IMR-90 (cell line): Measurements from ENCODE around the gene POLR2I. TPM values are rescaled to one million over a fixed set of nuclear protein-coding genes. Genes with fewer than 3 reads are reported as not detected.

Source experiments
- ATAC-seq: fragments of 200-7000 bp; cut with Tn5 transposase; 2 replicates; pipeline ENCODE4 v1.9.1; 2020; ENCODE audit warnings: low read depth, mild to moderate bottlenecking, moderate library complexity
- BruUV-seq: library from RNA; stranded (reverse); fragments of 400-500 nt; replicated peaks from 2 replicates; lab custom pipeline; 2021; lab: Mats Ljungman, UMichigan
- CTCF ChIA-PET: fragments of 300-600 bp; formaldehyde crosslinking; extraction: SDS; loops from one replicate; lab custom pipeline; 2021; ENCODE audit warnings: antibody characterized with exemption; lab: Yijun Ruan, JAX
- POLR2A ChIA-PET: fragments of 300-600 bp; sonication (Branson Sonifier 250); formaldehyde crosslinking; loops from one replicate; lab custom pipeline; 2022; ENCODE audit warnings: antibody characterized with exemption; ENCODE audit not compliant: unreplicated experiment; lab: Charles Lee
- DNase-seq: peaks from one replicate; pipeline ENCODE4 v3.0.0; 2013
- H2AFZ ChIP-seq: replicated peaks from 2 replicates; pipeline ENCODE3; 2013; ENCODE audit warnings: low read length, mild to moderate bottlenecking; ENCODE audit not compliant: poor library complexity
- H2AK5ac ChIP-seq: 2 replicates; pipeline ENCODE4 v1.6.1; 2013; ENCODE audit warnings: low read depth, low read length, inconsistent platforms
- H2AK9ac ChIP-seq: replicated peaks from 2 replicates; pipeline ENCODE3; 2013; ENCODE audit warnings: mild to moderate bottlenecking, low read depth, low read length, moderate library complexity; ENCODE audit not compliant: poor library complexity
- H2BK120ac ChIP-seq: 2 replicates; pipeline ENCODE4 v1.6.1; 2013; ENCODE audit warnings: low read depth, low read length, inconsistent platforms
- H2BK15ac ChIP-seq: 3 replicates; pipeline ENCODE4 v1.6.1; 2013; ENCODE audit warnings: low read depth, low read length, inconsistent platforms
- H2BK20ac ChIP-seq: 2 replicates; pipeline ENCODE4 v1.6.1; 2013; ENCODE audit warnings: low read depth, mild to moderate bottlenecking, inconsistent platforms, low read length, moderate library complexity
- H2BK5ac ChIP-seq: 2 replicates; pipeline ENCODE4 v1.6.1; 2013; ENCODE audit warnings: mild to moderate bottlenecking, low read depth, low read length, inconsistent platforms; ENCODE audit not compliant: poor library complexity, severe bottlenecking
- H3K14ac ChIP-seq: replicated peaks from 2 replicates; pipeline ENCODE4 v1.6.1; 2013; ENCODE audit warnings: low read depth, low read length, inconsistent platforms
- H3K18ac ChIP-seq: 2 replicates; pipeline ENCODE4 v1.6.1; 2013; ENCODE audit warnings: low read depth, low read length, control low read depth
- H3K23ac ChIP-seq: 2 replicates; pipeline ENCODE4 v1.6.1; 2013; ENCODE audit warnings: low read depth, low read length, inconsistent platforms
- H3K27ac ChIP-seq: 2 replicates; pipeline ENCODE4 v1.5.1; 2013; ENCODE audit warnings: mild to moderate bottlenecking, control low read depth, low read length; ENCODE audit not compliant: insufficient read depth
- H3K27me3 ChIP-seq: 2 replicates; pipeline ENCODE4 v1.6.1; 2013; ENCODE audit warnings: low read length; ENCODE audit not compliant: control insufficient read depth, insufficient read depth
- H3K36me3 ChIP-seq: 2 replicates; pipeline ENCODE4 v1.6.1; 2013; ENCODE audit warnings: low read length, mixed read lengths; ENCODE audit not compliant: control insufficient read depth, insufficient read depth
- H3K4ac ChIP-seq: 2 replicates; pipeline ENCODE4 v1.6.1; 2013; ENCODE audit warnings: low read depth, low read length, inconsistent platforms
- H3K4me1 ChIP-seq: 2 replicates; pipeline ENCODE4 v1.6.1; 2013; ENCODE audit warnings: low read length, mixed read lengths; ENCODE audit not compliant: control insufficient read depth, insufficient read depth
- H3K4me2 ChIP-seq: 2 replicates; pipeline ENCODE4 v1.6.1; 2013; ENCODE audit warnings: low read depth, mild to moderate bottlenecking, control low read depth, low read length, moderate library complexity
- H3K4me3 ChIP-seq: 2 replicates; pipeline ENCODE4 v1.5.1; 2013; ENCODE audit warnings: low read depth, mild to moderate bottlenecking, control low read depth, low read length, moderate library complexity; ENCODE audit not compliant: insufficient read depth
- H3K56ac ChIP-seq: 2 replicates; pipeline ENCODE4 v1.6.1; 2013; ENCODE audit warnings: low read length, inconsistent platforms; ENCODE audit not compliant: insufficient read depth; ENCODE audit errors: extremely low read depth
- H3K79me1 ChIP-seq, 2 experiments: 2 replicates each; pipeline ENCODE4 v1.6.1; 2013; ENCODE audit warnings: low read length in 2 of 2, inconsistent platforms in 1 of 2, low read depth in 1 of 2
- H3K9ac ChIP-seq: 2 replicates; pipeline ENCODE4 v1.6.1; 2013; ENCODE audit warnings: low read depth, low read length, control low read depth
- H3K9me1 ChIP-seq: 2 replicates; pipeline ENCODE4 v1.6.1; 2013; ENCODE audit warnings: low read length, inconsistent platforms; ENCODE audit not compliant: insufficient read depth
- H3K9me3 ChIP-seq: 2 replicates; pipeline ENCODE4 v1.6.1; 2013; ENCODE audit warnings: low read length; ENCODE audit not compliant: control insufficient read depth, insufficient read depth
- H4K20me1 ChIP-seq: 2 replicates; pipeline ENCODE4 v1.6.1; 2013; ENCODE audit warnings: low read length, inconsistent platforms; ENCODE audit not compliant: insufficient read depth
- H4K5ac ChIP-seq: 2 replicates; pipeline ENCODE4 v1.6.1; 2013; ENCODE audit warnings: mild to moderate bottlenecking, low read depth, low read length, control low read depth
- H4K8ac ChIP-seq, 2 experiments: 2 replicates each; pipeline ENCODE4 v1.6.1; 2013; ENCODE audit warnings: low read depth in 2 of 2, low read length in 2 of 2, control low read depth in 1 of 2, inconsistent platforms in 1 of 2
- H4K91ac ChIP-seq: 2 replicates; pipeline ENCODE4 v1.6.1; 2013; ENCODE audit warnings: low read depth, low read length, inconsistent platforms; ENCODE audit not compliant: insufficient read depth
- BHLHE40 ChIP-seq: fragments of 150-350 bp; IDR thresholded peaks from 2 replicates; pipeline ENCODE4 v1.6.1; 2016; ENCODE audit warnings: mild to moderate bottlenecking, low read depth, low read length
- CHD1 ChIP-seq: IDR thresholded peaks from 2 replicates; pipeline ENCODE4 v1.6.1; 2012; ENCODE audit warnings: low read depth, low read length, improper control_type of control experiment
- FOS ChIP-seq: fragments of 150-350 bp; IDR thresholded peaks from 2 replicates; pipeline ENCODE4 v1.6.1; 2016; ENCODE audit warnings: low read depth, low read length
- MAFK ChIP-seq: IDR thresholded peaks from 2 replicates; pipeline ENCODE4 v1.6.1; 2012; ENCODE audit warnings: low read depth, low read length, improper control_type of control experiment
- MAZ ChIP-seq: IDR thresholded peaks from 2 replicates; pipeline ENCODE4 v1.6.1; 2012; ENCODE audit warnings: low read depth, mild to moderate bottlenecking, low read length, improper control_type of control experiment, moderate library complexity, borderline replicate concordance
- MXI1 ChIP-seq: IDR thresholded peaks from 2 replicates; pipeline ENCODE4 v1.6.1; 2012; ENCODE audit warnings: low read depth, mild to moderate bottlenecking, low read length, moderate library complexity, borderline replicate concordance
- NFE2L2 ChIP-seq: fragments of 150-350 bp; IDR thresholded peaks from 2 replicates; pipeline ENCODE4 v1.6.1; 2016; ENCODE audit warnings: low read depth, mild to moderate bottlenecking, low read length
- POLR2A ChIP-seq: IDR thresholded peaks from 2 replicates; pipeline ENCODE4 v1.6.1; 2012; ENCODE audit warnings: mild to moderate bottlenecking, low read depth, low read length
- RAD21 ChIP-seq: IDR thresholded peaks from 2 replicates; pipeline ENCODE4 v1.6.1; 2012; ENCODE audit warnings: low read length, improper control_type of control experiment
- RCOR1 ChIP-seq: IDR thresholded peaks from 2 replicates; pipeline ENCODE4 v1.6.1; 2012; ENCODE audit warnings: mild to moderate bottlenecking, low read length, improper control_type of control experiment; ENCODE audit not compliant: insufficient replicate concordance
- RFX5 ChIP-seq: IDR thresholded peaks from 2 replicates; pipeline ENCODE4 v1.8.0; 2012; ENCODE audit warnings: low read depth, mild to moderate bottlenecking, low read length, moderate library complexity
- SMC3 ChIP-seq: fragments of 150-350 bp; IDR thresholded peaks from 2 replicates; pipeline ENCODE4 v1.6.1; 2016; ENCODE audit warnings: low read depth, mild to moderate bottlenecking, antibody characterized with exemption, low read length, moderate library complexity
- WGBS, 2 experiments: methylation state at CpG; one replicate each; pipeline versions ENCODE4 v1.1.5 to v1.1.7; 2013; ENCODE audit warnings: missing lambda C conversion rate in 2 of 2; ENCODE audit not compliant: insufficient read length in 1 of 2; ENCODE audit errors: extremely low coverage in 2 of 2; 5-methylcytosine and 5-hydroxymethylcytosine counted together
- dilution Hi-C: fragments of 300-500 bp; cut with HindIII; formaldehyde crosslinking; loops from one replicate; pipeline ENCODE4 v1.14.3; 2018; ENCODE audit warnings: low sequenced_read_pairs; ENCODE audit not compliant: unreplicated experiment
- in situ Hi-C: fragments of 300-500 bp; cut with MboI; formaldehyde crosslinking; loops from 3 replicates; pipeline ENCODE4 v1.14.3; 2019; ENCODE audit warnings: low sequenced_read_pairs, inconsistent platforms, mixed read lengths
- intact Hi-C: fragments of 100-400 bp; cut with micrococcal nuclease; formaldehyde crosslinking; loops from 2 replicates; pipeline ENCODE4 v1.10.0; 2022
- polyA plus RNA-seq, 3 experiments: library from polyadenylated mRNA; depleted of rRNA; stranded (reverse); fragments of >200 nt; gene quantifications; 2 replicates each; pipeline ENCODE4 v1.2.3, GENCODE V29; 2012; ENCODE audit warnings: low replicate concordance in 1 of 3
- total RNA-seq: library from RNA; depleted of rRNA; stranded (reverse); fragments of >200 nt; gene quantifications from 2 replicates; pipeline ENCODE4 v1.2.3, GENCODE V29; 2012
- TF ChIP-seq, protein P1 (sequence below): fragments of 150-350 bp; IDR thresholded peaks from 2 replicates; pipeline ENCODE4 v1.6.1; 2017; ENCODE audit warnings: mild to moderate bottlenecking, antibody characterized with exemption, low read length, low read depth
- TF ChIP-seq, protein P2 (sequence below): conservative IDR thresholded peaks from 2 replicates; pipeline ENCODE4 v1.5.1; 2012; ENCODE audit warnings: mild to moderate bottlenecking, low read depth, low read length, improper control_type of control experiment

The POLR2I gene
- total and polyA plus RNA-seq, 2 of the 4 experiments (the other 2 are of a cell fraction) = 35.8 to 59.7 TPM

GRCh38 chr19:36139473-36140303, 25.0 kb upstream of the POLR2I start, which contains the start of gene CAPNS1:
CAPNS1 (plus strand) TSS chr19:36140066; CDS start chr19:36141012, 946 bp downstream.
- peak within 1 kb of the TSS; percentile 96 for H3K4me3 ChIP-seq
- H2AFZ ChIP-seq = peak within 1 kb of the TSS; percentile 96
- peak within 1 kb of the TSS; percentile 87 for H2AK5ac ChIP-seq
- ChIA-PET CTCF (interaction anchor here (1.2 to 1.4 kb wide), 2 partner anchors 11 to 12 kb away, joined by 3 to 4 read pairs; no protein-coding TSS in a partner anchor), POLR2A (interaction anchor here (0.6 kb wide), 1 partner anchor 21 kb away, joined by 17 read pairs; no protein-coding TSS in a partner anchor)
- no peak within 1 kb of the TSS for H2BK20ac ChIP-seq
- intact Hi-C loops (loop anchor here (2.0 kb wide), 1 partner anchor 25 kb away; the partner anchor contains the start of genes POLR2I and TBCB), dilution Hi-C loops (no loop called here), in situ Hi-C loops (no loop called here)
- H3K4ac ChIP-seq = peak within 1 kb of the TSS; percentile 99
- H3K18ac ChIP-seq = peak within 1 kb of the TSS; percentile 84
- H3K36me3 ChIP-seq = peaks cover 19% of the 10 kb centered on the region
- H3K9me1 ChIP-seq = peaks cover 9% of the 10 kb centered on the region
- peak within 1 kb of the TSS; percentile 96 for H3K23ac ChIP-seq
- BruUV-seq = no TSS peak
- H2BK5ac ChIP-seq = peak within 1 kb of the TSS; percentile 92
- H2BK120ac ChIP-seq = peak within 1 kb of the TSS; percentile 63
- peak within 1 kb of the TSS; percentile 100 for H2AK9ac ChIP-seq
- peak within 1 kb of the TSS; percentile 85 for H3K4me2 ChIP-seq
- peak within 1 kb of the TSS; percentile 99 for H3K9ac ChIP-seq
- peak within 1 kb of the TSS; percentile 98 for H3K14ac ChIP-seq
- DNase-seq = peak; percentile 93
- H4K8ac ChIP-seq = peak within 1 kb of the TSS; percentile 93 to 94
- H3K27ac ChIP-seq = peak within 1 kb of the TSS; percentile 95
- no peaks in the 10 kb centered on the region for H3K9me3 ChIP-seq
- no peaks in the 10 kb centered on the region for H3K27me3 ChIP-seq
- H3K4me1 ChIP-seq = peaks cover 10% of the 10 kb centered on the region
- peaks cover 26 to 38% of the 10 kb centered on the region in 2 experiments for H3K79me1 ChIP-seq
- ATAC-seq = peak; percentile 84
- peak within 1 kb of the TSS; percentile 68; the same call in 1 of the 3 replicates for H2BK15ac ChIP-seq
- H4K91ac ChIP-seq = peak within 1 kb of the TSS; percentile 93
- peak within 1 kb of the TSS; percentile 94 for H3K56ac ChIP-seq
- peaks cover 24% of the 10 kb centered on the region for H4K20me1 ChIP-seq
- 1% methylated on average over 35 of the region's 75 CpGs; no CpG with 5 or more reads in 1 of the 2 experiments for WGBS, 2 experiments
- H4K5ac ChIP-seq = peak within 1 kb of the TSS; percentile 91
- TF ChIP-seq MAZ (peak; percentile 96), RFX5 (no peak), NFE2L2 (no peak), FOS (peak; percentile 70), RCOR1 (peak; percentile 9), MXI1 (peak; percentile 64; the same call in 1 of the 2 replicates), POLR2A (peak; percentile 92), MAFK (no peak), RAD21 (no peak), BHLHE40 (peak; percentile 32; the same call in 1 of the 2 replicates), SMC3 (0 out of 2 replicates have a peak, but pooled peaks have one; percentile 9), CHD1 (no peak)
- TF ChIP-seq, protein P1, sequence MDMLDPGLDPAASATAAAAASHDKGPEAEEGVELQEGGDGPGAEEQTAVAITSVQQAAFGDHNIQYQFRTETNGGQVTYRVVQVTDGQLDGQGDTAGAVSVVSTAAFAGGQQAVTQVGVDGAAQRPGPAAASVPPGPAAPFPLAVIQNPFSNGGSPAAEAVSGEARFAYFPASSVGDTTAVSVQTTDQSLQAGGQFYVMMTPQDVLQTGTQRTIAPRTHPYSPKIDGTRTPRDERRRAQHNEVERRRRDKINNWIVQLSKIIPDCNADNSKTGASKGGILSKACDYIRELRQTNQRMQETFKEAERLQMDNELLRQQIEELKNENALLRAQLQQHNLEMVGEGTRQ = peak; percentile 17; the same call in 1 of the 2 replicates
- TF ChIP-seq, protein P2, sequence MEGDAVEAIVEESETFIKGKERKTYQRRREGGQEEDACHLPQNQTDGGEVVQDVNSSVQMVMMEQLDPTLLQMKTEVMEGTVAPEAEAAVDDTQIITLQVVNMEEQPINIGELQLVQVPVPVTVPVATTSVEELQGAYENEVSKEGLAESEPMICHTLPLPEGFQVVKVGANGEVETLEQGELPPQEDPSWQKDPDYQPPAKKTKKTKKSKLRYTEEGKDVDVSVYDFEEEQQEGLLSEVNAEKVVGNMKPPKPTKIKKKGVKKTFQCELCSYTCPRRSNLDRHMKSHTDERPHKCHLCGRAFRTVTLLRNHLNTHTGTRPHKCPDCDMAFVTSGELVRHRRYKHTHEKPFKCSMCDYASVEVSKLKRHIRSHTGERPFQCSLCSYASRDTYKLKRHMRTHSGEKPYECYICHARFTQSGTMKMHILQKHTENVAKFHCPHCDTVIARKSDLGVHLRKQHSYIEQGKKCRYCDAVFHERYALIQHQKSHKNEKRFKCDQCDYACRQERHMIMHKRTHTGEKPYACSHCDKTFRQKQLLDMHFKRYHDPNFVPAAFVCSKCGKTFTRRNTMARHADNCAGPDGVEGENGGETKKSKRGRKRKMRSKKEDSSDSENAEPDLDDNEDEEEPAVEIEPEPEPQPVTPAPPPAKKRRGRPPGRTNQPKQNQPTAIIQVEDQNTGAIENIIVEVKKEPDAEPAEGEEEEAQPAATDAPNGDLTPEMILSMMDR = no peak
